A204.1 (cell line): ENCODE results near the gene CNTN5.

ENCODE experiments used
- FAIRE-seq: peaks from 2 replicates; lab custom pipeline; 2012; peaks lifted over from hg19 to GRCh38; lab: Jason Lieb, UNC

The CNTN5 gene

DNA sequence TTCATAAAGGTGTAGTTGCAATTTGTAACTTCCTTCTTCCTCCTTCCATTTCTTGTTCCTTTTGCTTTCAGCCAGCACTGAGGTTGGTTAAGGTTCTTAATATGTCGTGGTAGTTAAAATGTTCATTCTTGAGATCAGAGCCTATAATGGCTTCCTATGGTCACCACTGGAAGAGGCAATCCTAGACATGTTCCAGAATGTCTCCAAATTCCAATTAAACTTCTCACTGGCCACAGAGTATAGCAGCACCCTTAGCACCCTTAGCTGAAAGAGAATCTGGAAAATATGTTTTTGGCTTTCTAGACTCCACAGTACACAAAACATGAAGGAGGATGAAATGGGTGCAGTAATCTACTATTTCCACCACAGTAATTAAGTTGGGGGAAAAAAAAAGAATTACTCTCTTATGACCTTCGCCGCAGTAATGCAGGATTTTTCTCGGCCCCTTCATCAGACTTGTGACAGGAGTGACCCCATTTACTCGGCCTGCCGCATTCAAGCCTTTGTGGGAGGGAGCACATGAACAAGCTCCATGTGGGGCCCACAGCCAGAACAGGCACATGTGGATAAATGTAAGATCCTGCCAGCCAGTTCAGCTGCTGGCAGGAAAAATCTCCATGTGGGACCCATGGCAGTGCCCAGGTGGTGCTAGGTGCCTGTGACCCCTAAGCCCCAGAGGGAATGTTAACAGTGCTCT is 1317.5 kb downstream of the CNTN5 start:
- FAIRE-seq = no peak

DNA sequence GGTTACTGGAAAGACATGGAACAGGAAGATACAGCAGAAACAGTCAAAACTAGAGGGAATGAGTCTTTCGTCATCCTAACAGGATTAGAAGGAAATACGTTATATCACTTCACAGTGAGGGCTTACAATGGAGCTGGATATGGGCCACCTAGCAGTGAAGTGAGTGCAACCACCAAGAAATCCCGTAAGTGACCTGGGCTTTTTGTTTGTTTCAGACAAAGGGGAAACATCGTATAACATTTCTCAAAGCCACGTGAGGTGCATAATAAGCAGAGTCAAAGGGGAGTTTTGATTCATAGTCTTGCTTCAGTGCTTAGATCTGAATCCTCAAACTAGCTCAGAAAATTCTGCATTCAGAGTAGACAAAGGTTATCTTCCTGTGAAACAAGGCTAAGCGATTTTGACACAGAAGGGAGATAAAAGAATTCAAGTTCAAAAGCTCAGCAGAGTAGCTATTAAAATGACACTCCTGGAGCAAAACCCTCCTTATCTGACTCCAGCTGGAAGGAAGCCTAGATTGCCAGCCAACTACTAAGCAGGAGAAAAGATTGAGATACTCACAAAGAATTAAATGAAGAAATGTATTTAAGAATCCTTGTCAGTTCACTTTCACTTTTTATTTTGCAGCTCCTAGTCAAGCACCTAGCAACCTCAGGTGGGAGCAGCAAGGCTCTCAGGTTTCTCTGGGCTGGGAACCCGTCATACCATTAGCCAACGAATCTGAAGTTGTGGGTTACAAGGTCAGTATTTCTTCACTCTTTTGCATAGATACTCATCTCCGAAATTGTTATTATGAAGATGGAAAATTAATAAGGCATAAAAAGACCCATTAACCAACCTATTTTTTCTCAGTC is 1319.9 kb downstream of the CNTN5 start:
- no peak for FAIRE-seq

DNA sequence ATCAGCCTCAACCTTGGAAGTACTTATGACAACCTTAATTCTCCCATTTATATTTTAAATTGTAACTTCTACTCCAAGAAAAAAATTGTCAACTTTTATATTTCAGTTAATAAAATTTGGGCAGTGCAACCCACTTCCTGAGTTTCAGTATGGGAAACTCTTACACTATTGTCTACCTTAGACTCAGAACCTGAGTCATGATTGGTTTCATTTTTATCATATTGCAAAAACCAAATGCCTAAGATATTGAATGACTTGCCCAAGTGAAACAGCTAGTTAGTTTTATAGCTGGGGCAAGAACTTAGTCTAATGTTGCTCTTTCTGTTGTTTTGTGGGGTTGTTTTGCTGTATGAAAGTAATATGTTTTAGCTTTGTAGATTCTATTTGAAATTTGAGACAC is 1332.3 kb downstream of the CNTN5 start:
- FAIRE-seq = no peak

DNA sequence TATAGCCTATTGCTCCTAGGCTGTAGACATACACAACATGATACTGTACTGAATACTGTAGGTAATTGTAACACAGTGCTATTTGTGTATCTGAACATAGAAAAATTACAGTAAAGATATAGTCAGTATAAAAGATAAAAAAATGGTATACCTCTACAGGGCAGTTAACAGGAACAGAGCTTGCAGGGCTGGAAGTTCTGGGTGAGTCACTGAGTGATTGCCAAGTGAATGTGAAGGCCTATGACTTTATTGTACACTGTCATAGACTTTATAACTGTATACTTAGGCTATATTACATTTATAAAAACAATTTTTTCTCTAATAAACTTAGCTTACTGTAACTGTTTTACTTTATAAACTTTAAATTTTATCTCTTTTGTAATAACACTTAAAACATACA is 1334.0 kb downstream of the CNTN5 start:
- FAIRE-seq = no peak

DNA sequence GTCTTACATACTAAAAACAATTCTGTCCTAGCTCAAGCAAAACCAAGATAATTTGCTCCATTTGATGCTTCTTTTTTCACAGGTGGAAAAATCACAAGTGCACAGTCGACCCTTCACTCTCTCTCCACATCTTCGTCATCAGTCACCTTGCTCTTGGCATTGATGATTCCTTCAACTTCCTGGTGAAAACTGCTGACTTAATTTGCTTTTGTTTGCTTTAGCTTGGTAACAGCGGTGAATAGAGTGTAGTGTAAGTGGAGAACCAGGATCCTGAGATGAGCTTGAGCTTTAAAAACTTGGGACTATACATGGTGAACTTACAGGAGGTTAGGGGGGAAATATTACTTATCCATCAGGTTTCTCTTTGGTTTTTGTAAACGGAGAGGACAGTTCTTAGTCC is 1335.3 kb downstream of the CNTN5 start:
- no peak for FAIRE-seq

DNA sequence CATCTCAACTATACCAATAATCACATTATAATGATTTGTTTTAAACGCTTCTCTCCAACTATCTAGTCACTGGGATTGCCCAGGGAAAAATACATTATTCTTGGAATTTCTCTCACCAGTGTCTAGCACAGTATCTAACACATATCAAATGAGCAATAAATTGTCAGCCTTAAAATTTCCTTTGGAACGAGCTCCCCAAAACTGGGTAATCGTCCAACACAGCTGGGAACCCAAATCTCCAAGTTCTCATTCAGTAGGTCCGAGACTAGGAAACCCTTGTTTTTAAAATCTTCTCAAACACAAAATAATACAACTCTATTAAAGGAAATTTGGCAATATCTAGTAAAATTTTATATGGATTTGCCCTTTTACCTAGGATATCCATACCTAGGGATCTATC is 1338.5 kb downstream of the CNTN5 start:
- no peak for FAIRE-seq

DNA sequence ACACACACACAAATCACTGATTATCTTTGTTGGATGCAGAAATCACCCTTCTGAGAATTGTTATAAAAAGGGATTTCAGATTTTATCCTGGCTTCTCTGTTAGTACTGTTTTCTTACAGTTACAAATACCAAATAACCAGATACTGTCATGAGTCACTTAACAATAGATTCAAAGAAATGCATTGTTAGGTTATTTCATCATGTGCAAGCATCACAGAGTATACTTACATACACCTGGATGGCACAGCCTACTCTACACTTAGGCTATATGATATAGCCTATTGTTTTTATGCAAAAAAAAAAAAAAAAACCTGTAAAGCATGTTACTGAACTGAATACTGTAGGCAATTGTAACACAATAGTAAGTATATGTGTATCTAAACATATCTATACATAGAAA is 1347.1 kb downstream of the CNTN5 start:
- no peak for FAIRE-seq

DNA sequence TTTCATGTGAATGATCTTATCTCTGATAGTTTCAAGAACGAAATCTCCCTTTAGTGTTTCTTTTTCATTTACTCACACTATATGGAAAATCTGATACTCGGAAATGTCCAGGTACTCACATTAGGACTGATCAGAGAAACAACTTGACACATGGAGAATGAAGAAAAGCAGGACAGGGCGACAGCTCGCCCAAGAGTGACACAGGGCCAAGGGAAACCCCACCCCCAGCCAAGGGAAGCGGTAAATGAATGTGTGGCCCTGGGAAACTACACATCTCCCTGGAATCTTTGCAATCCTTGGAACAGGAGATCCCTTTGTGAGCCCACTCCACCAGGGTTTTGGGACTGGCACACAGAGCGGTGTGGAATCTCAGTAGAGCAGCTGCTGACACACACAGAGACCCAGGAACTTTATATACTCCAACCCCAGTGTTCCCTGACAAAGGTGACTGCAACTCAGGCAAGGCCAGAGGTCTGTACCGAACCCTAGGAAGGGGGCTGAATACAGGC is 1362.7 kb downstream of the CNTN5 start:
- FAIRE-seq = no peak

DNA sequence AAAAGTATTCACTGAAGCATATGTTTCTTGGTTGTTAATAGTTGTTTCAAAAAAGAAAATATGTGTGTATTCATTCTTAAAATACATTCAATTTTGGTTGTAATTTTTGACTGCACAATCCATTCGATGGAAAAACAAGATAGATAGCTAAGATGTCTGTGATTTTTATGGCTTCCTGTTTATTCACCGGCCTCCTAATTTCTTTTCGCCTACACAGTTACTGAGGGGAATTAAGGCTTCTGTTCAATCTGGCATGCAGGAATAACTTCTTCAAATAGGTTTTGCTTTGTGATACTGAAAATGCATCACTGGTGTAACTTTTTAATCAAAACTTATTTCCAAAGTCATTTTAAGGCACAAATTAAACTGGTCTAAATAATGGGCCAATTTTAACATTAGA is 1375.5 kb downstream of the CNTN5 start:
- FAIRE-seq = no peak

DNA sequence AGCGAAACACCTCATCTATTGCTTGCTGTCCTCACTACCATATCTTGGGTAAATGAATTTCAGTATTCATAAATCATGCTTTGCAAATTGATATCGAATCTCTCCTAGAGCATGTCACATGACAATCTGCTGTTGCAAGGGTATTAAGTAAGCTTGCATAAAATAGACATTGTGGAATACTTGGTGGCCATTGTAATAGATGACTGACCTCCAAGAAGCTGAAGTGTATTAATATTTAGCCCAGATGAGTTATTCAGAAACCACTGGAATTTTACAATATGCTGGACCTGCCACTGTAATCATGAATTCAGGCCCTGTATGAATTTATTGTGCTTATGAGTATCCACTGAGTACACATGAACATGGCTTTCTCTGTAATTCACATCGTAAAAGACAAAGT is 1376.7 kb downstream of the CNTN5 start:
- FAIRE-seq = no peak

DNA sequence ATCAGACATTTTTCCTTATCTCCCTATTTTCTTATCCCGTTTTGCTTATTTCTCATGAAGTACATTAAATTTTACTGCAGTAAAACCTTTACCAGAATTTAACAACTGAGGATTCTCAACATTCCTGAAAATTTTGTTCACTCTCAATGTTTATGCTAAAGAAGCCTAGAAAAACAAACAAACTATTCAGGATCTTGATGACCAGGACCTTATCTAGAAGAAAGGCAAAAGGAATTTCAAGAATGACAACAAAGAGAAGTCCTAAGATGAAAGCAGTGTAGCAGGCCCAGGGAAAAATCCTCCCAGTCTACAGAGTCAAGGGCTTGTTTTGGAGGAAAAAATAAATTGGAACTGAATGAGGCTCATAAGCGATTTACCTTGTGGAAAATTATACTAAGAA is 1383.1 kb downstream of the CNTN5 start:
- no peak for FAIRE-seq

DNA sequence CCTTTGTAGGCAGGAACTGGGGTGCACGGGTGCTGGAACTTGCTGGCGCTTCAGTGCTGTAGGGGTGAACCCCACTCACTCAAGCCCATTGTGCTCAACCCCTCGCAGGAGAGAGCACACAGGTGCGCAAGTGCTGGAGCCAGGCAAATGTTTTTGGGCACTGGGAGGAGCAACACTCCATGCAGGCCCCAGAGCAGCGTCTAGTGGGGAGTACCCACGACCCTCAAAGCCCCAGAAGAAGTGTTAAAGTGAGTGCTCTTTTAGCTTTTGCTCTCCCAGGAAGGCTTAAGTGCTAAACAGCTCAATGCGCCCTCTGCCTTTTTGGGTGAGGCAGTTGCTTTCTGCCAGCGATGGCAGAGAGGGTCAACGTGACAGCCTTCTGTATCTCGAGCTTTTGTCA is 1384.2 kb downstream of the CNTN5 start:
- no peak for FAIRE-seq
